Smooth muscle cell (in vitro differentiated cells): ENCODE results near the gene NANOS2. TPM values are rescaled to one million over a fixed set of nuclear protein-coding genes. Genes with fewer than 3 reads are reported as not detected.

Experiments used
- DNase-seq: peaks from one replicate; lab custom pipeline; 2025; ENCODE audit not compliant: unreplicated experiment; lab: John Stamatoyannopoulos, UW
- H2AFZ ChIP-seq: fragments of 200-600 bp; sonication (generic); 2 replicates; pipeline ENCODE4 v1.6.0; 2016; ENCODE audit warnings: antibody characterized with exemption, low read depth, mild to moderate bottlenecking
- H3F3A ChIP-seq: fragments of 200-600 bp; sonication (generic); 2 replicates; pipeline ENCODE4 v1.6.0; 2017; ENCODE audit warnings: antibody characterized with exemption, low read depth
- H3K27ac ChIP-seq: fragments of 200-600 bp; sonication (generic); 2 replicates; pipeline ENCODE4 v1.5.1; 2016; ENCODE audit warnings: low read depth, mild to moderate bottlenecking
- H3K27me3 ChIP-seq: fragments of 200-600 bp; sonication (generic); 2 replicates; pipeline ENCODE4 v1.6.1; 2016; ENCODE audit warnings: low read depth, mild to moderate bottlenecking
- H3K36me3 ChIP-seq: fragments of 200-600 bp; sonication (generic); 2 replicates; pipeline ENCODE4 v1.5.1; 2016; ENCODE audit warnings: low read depth
- H3K4me1 ChIP-seq: fragments of 200-600 bp; sonication (generic); 2 replicates; pipeline ENCODE4 v1.5.1; 2016; ENCODE audit warnings: low read depth
- H3K4me2 ChIP-seq: fragments of 200-600 bp; sonication (generic); 2 replicates; pipeline ENCODE4 v1.6.0; 2016; ENCODE audit warnings: mild to moderate bottlenecking
- H3K4me3 ChIP-seq: fragments of 200-600 bp; sonication (generic); 2 replicates; pipeline ENCODE4 v1.5.1; 2016; ENCODE audit warnings: mild to moderate bottlenecking
- H3K79me2 ChIP-seq: fragments of 200-600 bp; sonication (generic); 2 replicates; pipeline ENCODE4 v1.6.0; 2016; ENCODE audit warnings: low read depth, mild to moderate bottlenecking
- H3K9ac ChIP-seq: fragments of 200-600 bp; sonication (generic); 2 replicates; pipeline ENCODE4 v1.6.0; 2016; ENCODE audit warnings: low read depth
- H3K9me3 ChIP-seq: fragments of 200-600 bp; sonication (generic); replicated peaks from 2 replicates; pipeline ENCODE4 v1.5.1; 2016; ENCODE audit warnings: low read depth
- H4K20me1 ChIP-seq: fragments of 200-600 bp; sonication (generic); 2 replicates; pipeline ENCODE4 v1.6.0; 2016; ENCODE audit warnings: low read depth
- CTCF ChIP-seq: fragments of 200-600 bp; sonication (generic); IDR thresholded peaks from 2 replicates; pipeline ENCODE4 v1.5.1; 2017; ENCODE audit warnings: borderline replicate concordance, mild to moderate bottlenecking, antibody characterized with exemption; ENCODE audit not compliant: insufficient read depth, poor library complexity, severe bottlenecking
- WGBS: methylation state at CpG from one replicate; pipeline ENCODE4 v1.1.7; 2016; ENCODE audit warnings: low lambda C conversion rate; 5-methylcytosine and 5-hydroxymethylcytosine counted together
- polyA plus RNA-seq: library from polyadenylated mRNA; unstranded; fragments of >200 nt; fragmentation: Nextera tagmentation; extraction: Ambion mirVana; gene quantifications from 2 replicates; pipeline ENCODE4 v1.2.1, GENCODE V29; 2016
- total RNA-seq: library from RNA; depleted of rRNA; stranded (reverse); fragments of >200 nt; gene quantifications from 2 replicates; pipeline ENCODE4 v1.2.3, GENCODE V29; 2014

NANOS2 gene
- total and polyA plus RNA-seq, 2 experiments from 2014 or later, result not detected

GRCh38 chr19:45864629-45865082, 49.9 kb downstream of the NANOS2 start:
- Histone ChIP-seq H3K27me3 (peaks cover 12% of the 10 kb centered on the region), H3F3A (no peaks in the 10 kb centered on the region), H4K20me1 (peaks cover 4% of the 10 kb centered on the region), H3K4me3 (peak overlapping the region; percentile 69), H3K27ac (no peak overlapping the region), H3K79me2 (peaks cover 27% of the 10 kb centered on the region), H3K9me3 (no peaks in the 10 kb centered on the region), H3K4me1 (peaks cover 5% of the 10 kb centered on the region), H3K36me3 (no peaks in the 10 kb centered on the region), H3K9ac (no peak overlapping the region), H3K4me2 (peak overlapping the region; percentile 85), H2AFZ (no peak overlapping the region)
- 13% methylated on average over 12 of the region's 12 CpGs for WGBS
- DNase-seq, result no peak
- no peak for TF ChIP-seq CTCF

- H3K9ac ChIP-seq, result no peak within 1 kb of the TSS
These were observed 50.5 kb downstream of the NANOS2 start, which contains the start of gene FOXA3 for GRCh38 chr19:45863840-45864628. FOXA3 (plus strand) TSS chr19:45864326; CDS start chr19:45864457, 131 bp downstream.

GRCh38 chr19:45863335-45863839, 51.2 kb downstream of the NANOS2 start:
- TF ChIP-seq CTCF, result no peak
- Histone ChIP-seq H2AFZ (peak overlapping the region; percentile 88), H3K27ac (no peak overlapping the region), H3K36me3 (no peaks in the 10 kb centered on the region), H3K27me3 (peaks cover 12% of the 10 kb centered on the region), H3F3A (no peaks in the 10 kb centered on the region), H4K20me1 (peaks cover 11% of the 10 kb centered on the region), H3K4me1 (peaks cover 5% of the 10 kb centered on the region), H3K4me3 (peak overlapping the region; percentile 69), H3K4me2 (peak overlapping the region; percentile 85), H3K9me3 (no peaks in the 10 kb centered on the region), H3K9ac (no peak overlapping the region), H3K79me2 (peaks cover 39% of the 10 kb centered on the region)
- 12% methylated on average over 22 of the region's 22 CpGs for WGBS
- DNase-seq, result no peak

More at GRCh38 chr19:45863840-45864628, 50.5 kb downstream of the NANOS2 start, which contains the start of gene FOXA3:
- 5% methylated on average over 44 of the region's 71 CpGs for WGBS
- H3K4me3 ChIP-seq, result peak within 1 kb of the TSS; percentile 69
- H3K27me3 ChIP-seq, result peaks cover 12% of the 10 kb centered on the region
- H3K4me1 ChIP-seq, result peaks cover 5% of the 10 kb centered on the region
- no peaks in the 10 kb centered on the region for H3K36me3 ChIP-seq
- H4K20me1 ChIP-seq, result peaks cover 9% of the 10 kb centered on the region
- peak; percentile 64 for TF ChIP-seq CTCF
- H3K79me2 ChIP-seq, result peaks cover 33% of the 10 kb centered on the region
- peak within 1 kb of the TSS; percentile 85 for H3K4me2 ChIP-seq
- peak within 1 kb of the TSS; percentile 88 for H2AFZ ChIP-seq
- no peaks in the 10 kb centered on the region for H3K9me3 ChIP-seq
- H3K27ac ChIP-seq, result no peak within 1 kb of the TSS
- peak; percentile 29 for DNase-seq
- H3F3A ChIP-seq, result no peaks in the 10 kb centered on the region

Other genes starting within 250 kb of the NANOS2 start
- 0.99 and 1.8 TPM in 2 replicates for gene GIPR, start 246.6 kb downstream of the NANOS2 start, total RNA-seq
- 2.4 and 3.4 TPM in 2 replicates for gene GIPR, start 246.6 kb downstream of the NANOS2 start, polyA plus RNA-seq
- gene SNRPD2, start 222.8 kb downstream of the NANOS2 start, total RNA-seq, result 234 and 284 TPM in 2 replicates
- 637 and 690 TPM in 2 replicates for gene SNRPD2, start 222.8 kb downstream of the NANOS2 start, polyA plus RNA-seq
- 12.2 and 12.9 TPM in 2 replicates for gene QPCTL, start 222.1 kb downstream of the NANOS2 start, total RNA-seq
- gene QPCTL, start 222.1 kb downstream of the NANOS2 start, polyA plus RNA-seq, result 10.0 and 13.3 TPM in 2 replicates
- 5.6 and 7.2 TPM in 2 replicates for gene FBXO46, start 183.9 kb downstream of the NANOS2 start, total RNA-seq
- gene FBXO46, start 183.9 kb downstream of the NANOS2 start, polyA plus RNA-seq, result 7.9 and 13.1 TPM in 2 replicates
- gene MEIOSIN, start 181.3 kb downstream of the NANOS2 start, total RNA-seq, result not detected in 2 replicates
- gene MEIOSIN, start 181.3 kb downstream of the NANOS2 start, polyA plus RNA-seq, result 0.12 TPM in 1 of 2 replicates, not detected in the other
- gene SIX5, start 145.5 kb downstream of the NANOS2 start, total RNA-seq, result 10.2 and 15.3 TPM in 2 replicates
- 16.0 and 19.7 TPM in 2 replicates for gene SIX5, start 145.5 kb downstream of the NANOS2 start, polyA plus RNA-seq
- gene DMPK, start 132.3 kb downstream of the NANOS2 start, total RNA-seq, result 19.2 and 23.6 TPM in 2 replicates
- gene DMPK, start 132.3 kb downstream of the NANOS2 start, polyA plus RNA-seq, result 32.7 and 47.7 TPM in 2 replicates
- gene DMWD, start 121.9 kb downstream of the NANOS2 start, total RNA-seq, result 14.9 and 16.1 TPM in 2 replicates
- 57.6 and 96.4 TPM in 2 replicates for gene DMWD, start 121.9 kb downstream of the NANOS2 start, polyA plus RNA-seq
- gene RSPH6A, start 99.5 kb downstream of the NANOS2 start, total RNA-seq, result 0.22 TPM in 1 of 2 replicates, not detected in the other
- gene RSPH6A, start 99.5 kb downstream of the NANOS2 start, polyA plus RNA-seq, result 0.15 TPM in 1 of 2 replicates, not detected in the other
- gene SYMPK, start 51.6 kb downstream of the NANOS2 start, total RNA-seq, result 30.9 and 33.3 TPM in 2 replicates
- 28.6 and 34.1 TPM in 2 replicates for gene SYMPK, start 51.6 kb downstream of the NANOS2 start, polyA plus RNA-seq
- gene FOXA3, start 50.5 kb downstream of the NANOS2 start, total RNA-seq, result 0.13 and 0.76 TPM in 2 replicates
- gene FOXA3, start 50.5 kb downstream of the NANOS2 start, polyA plus RNA-seq, result 0.50 and 0.65 TPM in 2 replicates
- gene IRF2BP1, start 28.6 kb downstream of the NANOS2 start, total RNA-seq, result 10.4 and 19.0 TPM in 2 replicates
- gene IRF2BP1, start 28.6 kb downstream of the NANOS2 start, polyA plus RNA-seq, result 11.2 and 12.9 TPM in 2 replicates
- 1.6 and 3.9 TPM in 2 replicates for gene MYPOP, start 12.2 kb downstream of the NANOS2 start, total RNA-seq
- 2.1 and 3.5 TPM in 2 replicates for gene MYPOP, start 12.2 kb downstream of the NANOS2 start, polyA plus RNA-seq
- gene NOVA2, start 59.1 kb upstream of the NANOS2 start, total RNA-seq, result 0.04 TPM in 2 replicates
- 0.24 TPM in 1 of 2 replicates, not detected in the other for gene NOVA2, start 59.1 kb upstream of the NANOS2 start, polyA plus RNA-seq
- gene CCDC61, start 80.7 kb upstream of the NANOS2 start, total RNA-seq, result 5.3 and 10.0 TPM in 2 replicates
- gene CCDC61, start 80.7 kb upstream of the NANOS2 start, polyA plus RNA-seq, result 7.0 and 8.3 TPM in 2 replicates
- gene PGLYRP1, start 108.3 kb upstream of the NANOS2 start, total RNA-seq, result not detected in 2 replicates
- gene PGLYRP1, start 108.3 kb upstream of the NANOS2 start, polyA plus RNA-seq, result not detected in 2 replicates
- 0.45 and 0.85 TPM in 2 replicates for gene IGFL4, start 126.2 kb upstream of the NANOS2 start, total RNA-seq
- gene IGFL4, start 126.2 kb upstream of the NANOS2 start, polyA plus RNA-seq, result 1.0 TPM in 1 of 2 replicates, not detected in the other
- gene IGFL3, start 209.9 kb upstream of the NANOS2 start, total RNA-seq, result 10.2 and 26.7 TPM in 2 replicates
- 5.9 and 8.8 TPM in 2 replicates for gene IGFL3, start 209.9 kb upstream of the NANOS2 start, polyA plus RNA-seq
- gene IGFL2, start 233.5 kb upstream of the NANOS2 start, total RNA-seq, result 126 and 145 TPM in 2 replicates
- gene IGFL2, start 233.5 kb upstream of the NANOS2 start, polyA plus RNA-seq, result 159 and 164 TPM in 2 replicates